ENCODE measurements around the gene SHISA5. TPM values are rescaled to one million over a fixed set of nuclear protein-coding genes. Genes with fewer than 3 reads are reported as not detected.

Gene SHISA5
- polyA plus RNA-seq, 1 experiment, result 217 TPM

GRCh38 chr3:48429317-48429959 is 74.5 kb downstream of the SHISA5 start:
- no peak for DNase-seq (ENCODE audit: low read depth)
- ChIA-PET POLR2A (interaction anchor here (0.6 kb wide), 1 partner anchor 1240 kb away, joined by 3 read pairs; no protein-coding TSS in a partner anchor), CTCF (interaction anchor here (1.0 to 7.5 kb wide), 5 partner anchors 15 to 235 kb away, joined by 3 to 38 read pairs (median 3); no protein-coding TSS in a partner anchor)
- no peak for TF ChIP-seq CTCF (IDR thresholded peaks at IDR 0.05; ENCODE audit: insufficient read depth, low read depth, low read length)
- no peaks in the 10 kb centered on the region for H3K27me3 ChIP-seq (ENCODE audit: control insufficient read depth, insufficient read depth, low read length)
- H3K4me3 ChIP-seq (ENCODE audit: low read depth, low read length), result peak overlapping the region; percentile 72
- 0 out of 2 replicates have a peak, but pooled peaks cover 2% of the 10 kb centered on the region for H3K36me3 ChIP-seq (ENCODE audit: control insufficient read depth, insufficient read depth, low read length)

- Histone ChIP-seq H3K4me3 (ENCODE audit: low read depth, low read length) (peak overlapping the region; percentile 72), H3K36me3 (ENCODE audit: control insufficient read depth, insufficient read depth, low read length) (peaks cover 5% of the 10 kb centered on the region), H3K27me3 (ENCODE audit: control insufficient read depth, insufficient read depth, low read length) (no peaks in the 10 kb centered on the region)
- DNase-seq (ENCODE audit: low read depth), result no peak
- POLR2A ChIA-PET, result no interaction called here
- CTCF ChIA-PET, result interaction anchor here (1.0 to 8.1 kb wide), 5 partner anchors 7 to 234 kb away, joined by 3 to 55 read pairs (median 4); no protein-coding TSS in a partner anchor
- TF ChIP-seq CTCF (IDR thresholded peaks at IDR 0.05; ENCODE audit: insufficient read depth, low read depth, low read length), result no peak
These were observed 75.2 kb downstream of the SHISA5 start for GRCh38 chr3:48428572-48429316.

GRCh38 chr3:48428088-48428571 is 75.8 kb downstream of the SHISA5 start:
- H3K4me3 ChIP-seq (ENCODE audit: low read depth, low read length), result peak overlapping the region; percentile 72
- CTCF ChIA-PET, result interaction anchor here (1.6 to 8.1 kb wide), 3 partner anchors 8 to 234 kb away, joined by 4 to 55 read pairs (median 38); no protein-coding TSS in a partner anchor
- DNase-seq (ENCODE audit: low read depth), result no peak
- no peaks in the 10 kb centered on the region for H3K27me3 ChIP-seq (ENCODE audit: control insufficient read depth, insufficient read depth, low read length)
- no peak for TF ChIP-seq CTCF (IDR thresholded peaks at IDR 0.05; ENCODE audit: insufficient read depth, low read depth, low read length)
- H3K36me3 ChIP-seq (ENCODE audit: control insufficient read depth, insufficient read depth, low read length), result peaks cover 4% of the 10 kb centered on the region
- POLR2A ChIA-PET, result no interaction called here

- CTCF ChIA-PET, result interaction anchor here (0.6 to 8.1 kb wide), 4 partner anchors 9 to 258 kb away, joined by 3 to 55 read pairs (median 21); no protein-coding TSS in a partner anchor
These were observed 76.4 kb downstream of the SHISA5 start for GRCh38 chr3:48427630-48427962.

More at GRCh38 chr3:48427630-48427962, 76.4 kb downstream of the SHISA5 start:
- POLR2A ChIA-PET, result no interaction called here
- peaks cover 5% of the 10 kb centered on the region for H3K36me3 ChIP-seq (ENCODE audit: control insufficient read depth, insufficient read depth, low read length)
- no peak for TF ChIP-seq CTCF (IDR thresholded peaks at IDR 0.05; ENCODE audit: insufficient read depth, low read depth, low read length)
- no peak overlapping the region for H3K4me3 ChIP-seq (ENCODE audit: low read depth, low read length)
- H3K27me3 ChIP-seq (ENCODE audit: control insufficient read depth, insufficient read depth, low read length), result no peaks in the 10 kb centered on the region
- DNase-seq (ENCODE audit: low read depth), result no peak
